SH-SY5Y (cell line): ENCODE measurements around the gene PDE4D.

ENCODE experiments used
- GATA2 ChIP-seq: IDR thresholded peaks from 2 replicates; pipeline ENCODE4 v1.6.1; 2011; ENCODE audit warnings: mild to moderate bottlenecking, low read depth, low read length
- GATA3 ChIP-seq: IDR thresholded peaks from 2 replicates; pipeline ENCODE4 v1.6.1; 2011; ENCODE audit warnings: low read depth, mild to moderate bottlenecking, low read length, moderate library complexity

- TF ChIP-seq GATA2 (no peak), GATA3 (no peak)
Measured at GRCh38 chr5:59727186-59727585, 166.3 kb downstream of the PDE4D start.
